OCI-LY3 (cell line): ENCODE data around the gene SLC25A21.
A peak's percentile ranks its signal among the peaks of the same experiment; 100 is the strongest.

Experiments
- H2AFZ ChIP-seq: fragments of 200-600, 300-600 bp; shearing (Covaris generic); 2 replicates; pipeline ENCODE4 v1.6.0; 2014; ENCODE audit warnings: antibody characterized with exemption, low read depth, low read length
- H3K27ac ChIP-seq: fragments of 200-600, 300-600 bp; sonication (generic); 2 replicates; pipeline ENCODE4 v1.5.1; 2014; ENCODE audit warnings: mild to moderate bottlenecking, low read length, moderate library complexity, mixed read lengths
- H3K27me3 ChIP-seq: fragments of 200-600, 300-600 bp; sonication (generic); 2 replicates; pipeline ENCODE4 v1.6.1; 2014; ENCODE audit warnings: low read depth, low read length, mixed read lengths
- H3K36me3 ChIP-seq: fragments of 200-600, 300-600 bp; sonication (generic); replicated peaks from 2 replicates; pipeline ENCODE3; 2014; ENCODE audit warnings: low read depth, low read length, mixed read lengths
- H3K4me1 ChIP-seq: fragments of 300-600, 200-600 bp; sonication (generic); 2 replicates; pipeline ENCODE4 v1.6.1; 2014; ENCODE audit warnings: low read length, mixed read lengths
- H3K4me2 ChIP-seq: fragments of 200-600, 300-600 bp; sonication (generic); 2 replicates; pipeline ENCODE4 v1.6.1; 2014; ENCODE audit warnings: low read length, mixed read lengths
- H3K4me3 ChIP-seq: fragments of 300-600, 200-600 bp; sonication (generic); 2 replicates; pipeline ENCODE4 v1.5.1; 2014; ENCODE audit warnings: antibody characterized with exemption, mild to moderate bottlenecking, low read length, moderate library complexity
- H3K79me2 ChIP-seq: fragments of 300-600, 200-600 bp; shearing (Covaris generic); 2 replicates; pipeline ENCODE4 v1.6.1; 2014; ENCODE audit warnings: mild to moderate bottlenecking, low read length, mixed read lengths
- H3K9ac ChIP-seq: fragments of 300-600, 200-600 bp; shearing (Covaris generic); 2 replicates; pipeline ENCODE4 v1.6.0; 2014; ENCODE audit warnings: mild to moderate bottlenecking, low read length, moderate library complexity
- H3K9me3 ChIP-seq: fragments of 200-600, 300-600 bp; shearing (Covaris generic); 2 replicates; pipeline ENCODE4 v1.6.1; 2014; ENCODE audit warnings: low read length, mixed read lengths; ENCODE audit not compliant: insufficient read depth
- H4K20me1 ChIP-seq: fragments of 200-600, 300-600 bp; sonication (generic); 2 replicates; pipeline ENCODE4 v1.6.1; 2016; ENCODE audit warnings: low read length, mixed read lengths; ENCODE audit not compliant: insufficient read depth
- EZH2phosphoT487 ChIP-seq: fragments of 200-600 bp; shearing (Covaris generic); IDR thresholded peaks from 2 replicates; pipeline ENCODE4 v1.6.1; 2018; ENCODE audit warnings: antibody characterized with exemption, mixed run types, low read depth
- TF ChIP-seq, protein P1 (sequence below): fragments of 200-600, 300-600 bp; sonication (generic); IDR thresholded peaks from 2 replicates; pipeline ENCODE4 v1.5.1; 2014; ENCODE audit warnings: antibody characterized with exemption, low read length, low read depth

SLC25A21 gene

DNA sequence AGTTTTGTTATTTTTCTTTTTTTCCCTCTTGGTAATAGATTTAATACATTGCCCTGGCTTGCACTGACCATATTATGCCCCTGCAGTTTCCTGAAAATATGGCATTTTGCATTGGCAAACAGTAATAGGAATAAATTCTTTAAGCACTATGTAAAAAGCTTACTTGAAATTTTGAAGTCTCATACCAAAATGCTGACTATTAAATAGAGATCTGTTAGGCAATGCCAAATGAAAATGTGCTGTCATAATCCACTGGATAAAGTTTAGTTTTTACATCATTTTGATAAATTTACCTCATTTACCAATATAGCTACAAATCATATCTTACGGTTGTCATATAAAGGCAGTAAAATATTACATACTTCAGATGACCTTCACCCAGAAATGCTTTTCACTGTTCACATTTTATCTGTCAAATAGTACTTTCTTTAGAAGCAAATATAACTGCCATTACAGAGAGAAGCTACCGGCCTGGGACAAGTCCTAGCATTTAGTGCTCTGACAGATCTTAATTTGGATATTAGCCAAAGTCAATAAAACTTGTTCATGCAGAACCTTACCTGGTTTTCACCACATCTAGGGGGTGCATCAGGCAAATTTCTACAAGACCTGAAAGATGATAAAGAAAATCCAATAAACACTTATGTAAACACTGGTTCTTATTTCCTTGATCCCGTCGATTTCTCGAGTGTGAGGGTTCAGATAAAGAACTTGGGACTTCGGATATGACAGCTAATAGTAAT lies 297.8 kb downstream of the SLC25A21 start:
- no peaks in the 10 kb centered on the region for H3K36me3 ChIP-seq
- H3K27me3 ChIP-seq, result no peaks in the 10 kb centered on the region
- no peaks in the 10 kb centered on the region; the same call in 1 of the 2 replicates for H3K4me1 ChIP-seq
- H3K27ac ChIP-seq, result no peak overlapping the region
- H3K9me3 ChIP-seq, result no peaks in the 10 kb centered on the region
- no peaks in the 10 kb centered on the region for H3K79me2 ChIP-seq
- TF ChIP-seq, protein P1, sequence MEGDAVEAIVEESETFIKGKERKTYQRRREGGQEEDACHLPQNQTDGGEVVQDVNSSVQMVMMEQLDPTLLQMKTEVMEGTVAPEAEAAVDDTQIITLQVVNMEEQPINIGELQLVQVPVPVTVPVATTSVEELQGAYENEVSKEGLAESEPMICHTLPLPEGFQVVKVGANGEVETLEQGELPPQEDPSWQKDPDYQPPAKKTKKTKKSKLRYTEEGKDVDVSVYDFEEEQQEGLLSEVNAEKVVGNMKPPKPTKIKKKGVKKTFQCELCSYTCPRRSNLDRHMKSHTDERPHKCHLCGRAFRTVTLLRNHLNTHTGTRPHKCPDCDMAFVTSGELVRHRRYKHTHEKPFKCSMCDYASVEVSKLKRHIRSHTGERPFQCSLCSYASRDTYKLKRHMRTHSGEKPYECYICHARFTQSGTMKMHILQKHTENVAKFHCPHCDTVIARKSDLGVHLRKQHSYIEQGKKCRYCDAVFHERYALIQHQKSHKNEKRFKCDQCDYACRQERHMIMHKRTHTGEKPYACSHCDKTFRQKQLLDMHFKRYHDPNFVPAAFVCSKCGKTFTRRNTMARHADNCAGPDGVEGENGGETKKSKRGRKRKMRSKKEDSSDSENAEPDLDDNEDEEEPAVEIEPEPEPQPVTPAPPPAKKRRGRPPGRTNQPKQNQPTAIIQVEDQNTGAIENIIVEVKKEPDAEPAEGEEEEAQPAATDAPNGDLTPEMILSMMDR, result no peak
- TF ChIP-seq EZH2phosphoT487, result no peak
- H2AFZ ChIP-seq, result no peak overlapping the region
- no peak overlapping the region for H3K4me2 ChIP-seq
- no peak overlapping the region for H3K9ac ChIP-seq
- no peaks in the 10 kb centered on the region for H4K20me1 ChIP-seq
- H3K4me3 ChIP-seq, result no peak overlapping the region

GRCh38 chr14:36870776-36871175 lies 301.6 kb downstream of the SLC25A21 start:
- no peak for TF ChIP-seq EZH2phosphoT487
- TF ChIP-seq, protein P1, result no peak

DNA sequence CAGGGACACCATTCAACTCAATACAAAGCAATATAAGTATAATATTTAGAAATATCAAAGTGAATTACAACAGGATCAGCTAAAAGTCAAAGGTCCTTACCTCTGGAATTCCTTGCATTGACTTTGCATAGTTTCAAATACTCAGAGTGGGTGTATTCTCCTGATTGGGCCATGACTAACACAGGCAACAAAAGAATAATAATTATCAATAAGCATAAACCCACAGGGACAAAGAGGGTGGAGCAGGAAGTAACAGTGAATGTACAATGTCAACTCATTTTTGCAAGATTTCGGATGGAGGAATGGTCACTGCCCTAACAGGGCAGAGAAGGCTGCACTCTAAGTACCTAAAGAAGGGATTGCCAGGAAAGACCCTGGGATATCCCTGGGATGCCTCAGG lies 303.3 kb downstream of the SLC25A21 start:
- H3K9ac ChIP-seq, result no peak overlapping the region

More at GRCh38 chr14:36870776-36871175, 301.6 kb downstream of the SLC25A21 start:
- peaks cover 17% of the 10 kb centered on the region for H3K4me1 ChIP-seq
- H3K36me3 ChIP-seq, result no peaks in the 10 kb centered on the region
- no peak overlapping the region for H3K4me2 ChIP-seq
- H3K27ac ChIP-seq, result no peak overlapping the region
- no peaks in the 10 kb centered on the region for H3K27me3 ChIP-seq
- H3K9ac ChIP-seq, result no peak overlapping the region
- H2AFZ ChIP-seq, result no peak overlapping the region
- no peaks in the 10 kb centered on the region for H4K20me1 ChIP-seq
- no peaks in the 10 kb centered on the region for H3K9me3 ChIP-seq
- no peaks in the 10 kb centered on the region for H3K79me2 ChIP-seq
- no peak overlapping the region for H3K4me3 ChIP-seq

GRCh38 chr14:36866867-36867266 lies 305.5 kb downstream of the SLC25A21 start:
- Histone ChIP-seq H3K4me2 (peak overlapping the region; percentile 54), H3K79me2 (no peaks in the 10 kb centered on the region), H3K27me3 (no peaks in the 10 kb centered on the region), H4K20me1 (no peaks in the 10 kb centered on the region), H3K36me3 (no peaks in the 10 kb centered on the region), H2AFZ (no peak overlapping the region), H3K27ac (no peak overlapping the region), H3K9me3 (no peaks in the 10 kb centered on the region), H3K4me3 (no peak overlapping the region), H3K9ac (no peak overlapping the region), H3K4me1 (peaks cover 17% of the 10 kb centered on the region)
- TF ChIP-seq EZH2phosphoT487, result no peak
- TF ChIP-seq, protein P1, result no peak

More for the DNA sequence above, 303.3 kb downstream of the SLC25A21 start:
- peaks cover 17% of the 10 kb centered on the region for H3K4me1 ChIP-seq
- no peaks in the 10 kb centered on the region for H4K20me1 ChIP-seq
- H3K36me3 ChIP-seq, result no peaks in the 10 kb centered on the region
- H3K27ac ChIP-seq, result no peak overlapping the region
- no peak overlapping the region for H2AFZ ChIP-seq
- no peaks in the 10 kb centered on the region for H3K27me3 ChIP-seq
- H3K4me2 ChIP-seq, result no peak overlapping the region
- no peaks in the 10 kb centered on the region for H3K79me2 ChIP-seq
- no peaks in the 10 kb centered on the region for H3K9me3 ChIP-seq
- H3K4me3 ChIP-seq, result no peak overlapping the region
- TF ChIP-seq EZH2phosphoT487, result no peak
- TF ChIP-seq, protein P1, result no peak
